T-cell (primary cell): ENCODE data around the gene DNAJC24. TPM values are rescaled to one million over a fixed set of nuclear protein-coding genes. Genes with fewer than 3 reads are reported as not detected.

ENCODE experiments used
- ATAC-seq, 4 experiments: fragments of 200-7000 bp in 3 of 4; fragments of 150-1000 bp in 1 of 4; cut with Tn5 transposase; replicated peaks in 1 of 4; 1 replicate in 3 of 4; 2 replicates in 1 of 4; pipeline ENCODE4 v1.10.0; 2021; ENCODE audit warnings: moderate library complexity in 3 of 4, mild to moderate bottlenecking in 2 of 4, moderate number of reproducible peaks in 1 of 4
- CTCF ChIA-PET, 2 donors: fragments of 300-600 bp; sonication (Branson Sonifier 250); formaldehyde crosslinking; loops; one replicate each; lab custom pipeline; 2022; ENCODE audit warnings: antibody characterized with exemption in 2 of 2; lab: Charles Lee
- POLR2A ChIA-PET, 2 donors: fragments of 300-600 bp; sonication (Branson Sonifier 250); formaldehyde crosslinking; loops; one replicate each; lab custom pipeline; 2022; ENCODE audit warnings: antibody characterized with exemption in 2 of 2; lab: Charles Lee
- DNase-seq, 35 experiments: peaks; one replicate each; pipeline versions ENCODE4 v3.0.0 to v3.0.0-alpha.2; 2013 to 2023
- H3K27ac ChIP-seq: one replicate; pipeline ENCODE4 v1.5.1; 2013; ENCODE audit warnings: low read length
- H3K27me3 ChIP-seq, 2 experiments: replicated peaks in 1 of 2; 1 replicate in 1 of 2; 2 replicates in 1 of 2; pipeline versions ENCODE4 v1.6.1 to v1.7.0; 2013; ENCODE audit warnings: low read length in 1 of 2, mixed read lengths in 1 of 2; ENCODE audit not compliant: control insufficient read depth in 2 of 2, insufficient read depth in 2 of 2; ENCODE audit errors: extremely low read depth in 1 of 2
- H3K36me3 ChIP-seq, 2 donors: 1 replicate in 1 of 2; 2 replicates in 1 of 2; pipeline versions ENCODE4 v1.6.1 to v1.7.0; 2013; ENCODE audit warnings: low read length in 1 of 2; ENCODE audit not compliant: control insufficient read depth in 2 of 2, insufficient read depth in 1 of 2; ENCODE audit errors: extremely low read depth in 1 of 2
- H3K4me1 ChIP-seq, 2 experiments: 1 replicate in 1 of 2; 2 replicates in 1 of 2; pipeline versions ENCODE4 v1.6.1 to v1.7.0; 2013; ENCODE audit warnings: low read length in 2 of 2, mixed read lengths in 1 of 2; ENCODE audit not compliant: insufficient read depth in 2 of 2, control insufficient read depth in 1 of 2; ENCODE audit errors: extremely low read depth in 1 of 2
- H3K4me3 ChIP-seq, 2 donors: 1 replicate in 1 of 2; 2 replicates in 1 of 2; pipeline versions ENCODE4 v1.5.1 to v1.7.0; 2013; ENCODE audit warnings: mild to moderate bottlenecking in 2 of 2, low read length in 1 of 2, moderate library complexity in 1 of 2; ENCODE audit not compliant: control insufficient read depth in 1 of 2; ENCODE audit errors: extremely low read depth in 1 of 2
- H3K9me3 ChIP-seq: 2 replicates; pipeline ENCODE4 v1.7.0; 2013
- H3K27ac Mint-ChIP-seq, 2 donors: one replicate each; pipeline ENCODE4 v1.8.0; 2020 to 2021; ENCODE audit warnings: mild to moderate bottlenecking in 2 of 2, mixed read lengths in 2 of 2
- H3K27me3 Mint-ChIP-seq, 2 donors: one replicate each; pipeline ENCODE4 v1.8.0; 2021 to 2022; ENCODE audit warnings: mixed read lengths in 2 of 2
- H3K36me3 Mint-ChIP-seq: one replicate; pipeline ENCODE4 v1.8.0; 2021; ENCODE audit warnings: mixed read lengths
- H3K4me1 Mint-ChIP-seq, 3 donors: one replicate each; pipeline ENCODE4 v1.8.0; 2020 to 2022; ENCODE audit warnings: mixed read lengths in 3 of 3, mild to moderate bottlenecking in 1 of 3
- H3K4me3 Mint-ChIP-seq, 3 donors: one replicate each; pipeline ENCODE4 v1.8.0; 2020 to 2022; ENCODE audit warnings: mild to moderate bottlenecking in 3 of 3, mixed read lengths in 3 of 3, moderate library complexity in 3 of 3
- H3K9me3 Mint-ChIP-seq, 3 donors: one replicate each; pipeline ENCODE4 v1.8.0; 2020 to 2022; ENCODE audit warnings: mixed read lengths in 3 of 3
- WGBS: methylation state at CpG from one replicate; pipeline ENCODE4 v1.1.5; 2013; ENCODE audit warnings: missing lambda C conversion rate; ENCODE audit not compliant: insufficient coverage; 5-methylcytosine and 5-hydroxymethylcytosine counted together
- total RNA-seq, 35 experiments: library from RNA in 6 of 35; stranded (reverse) in 6 of 35; fragments of 120-200 nt in 1 of 35; gene quantifications; one replicate each; pipeline versions ENCODE4 v1.2.1 to v1.2.4 and lab custom pipeline; 2013 to 2026

The DNAJC24 gene
- total RNA-seq, 5 donors from 2014 or later (not counting 1 experiment from before 2014, with no cell fraction given), result 15.0 to 23.4 (median 18.4) TPM

DNA sequence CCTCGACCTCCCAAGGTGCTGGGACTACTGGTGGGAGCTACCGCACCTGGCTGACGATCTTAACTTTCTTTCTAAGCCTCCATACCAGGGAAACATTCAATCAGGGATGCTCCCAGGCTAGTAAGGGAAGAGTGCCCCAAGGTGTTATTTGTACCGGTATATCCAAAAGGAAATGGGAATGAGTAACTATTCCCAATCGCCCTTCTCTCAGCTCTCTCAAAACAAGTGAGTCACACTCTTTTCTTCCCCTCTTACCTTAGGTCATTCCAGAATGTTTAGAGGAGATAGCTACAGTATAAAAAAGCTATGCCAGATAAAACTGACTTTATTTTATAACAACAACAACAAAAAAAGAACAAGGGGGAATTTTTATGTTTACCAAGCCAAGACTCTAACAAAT, 13.8 kb upstream of the DNAJC24 start:
- Mint-ChIP-seq H3K9me3 (no peaks in the 10 kb centered on the region), H3K4me1 (peaks cover 0 to 3% (median 0%) of the 10 kb centered on the region in 3 donors), H3K36me3 (no peaks in the 10 kb centered on the region), H3K27me3 (peaks cover 0 to 12% of the 10 kb centered on the region in 2 donors), H3K27ac (no peak overlapping the region), H3K4me3 (no peak overlapping the region)
- H3K27ac ChIP-seq, result no peak overlapping the region
- ATAC-seq, result no peak
- no peak for DNase-seq
- 80% methylated on average over 1 of the region's 5 CpGs for WGBS
- H3K9me3 ChIP-seq, result no peaks in the 10 kb centered on the region
- H3K4me3 ChIP-seq, result no peak overlapping the region
- no peaks in the 10 kb centered on the region for H3K27me3 ChIP-seq
- ChIA-PET CTCF (no interaction called here), POLR2A (no interaction called here)
- no peaks in the 10 kb centered on the region for H3K36me3 ChIP-seq
- no peaks in the 10 kb centered on the region for H3K4me1 ChIP-seq

DNA sequence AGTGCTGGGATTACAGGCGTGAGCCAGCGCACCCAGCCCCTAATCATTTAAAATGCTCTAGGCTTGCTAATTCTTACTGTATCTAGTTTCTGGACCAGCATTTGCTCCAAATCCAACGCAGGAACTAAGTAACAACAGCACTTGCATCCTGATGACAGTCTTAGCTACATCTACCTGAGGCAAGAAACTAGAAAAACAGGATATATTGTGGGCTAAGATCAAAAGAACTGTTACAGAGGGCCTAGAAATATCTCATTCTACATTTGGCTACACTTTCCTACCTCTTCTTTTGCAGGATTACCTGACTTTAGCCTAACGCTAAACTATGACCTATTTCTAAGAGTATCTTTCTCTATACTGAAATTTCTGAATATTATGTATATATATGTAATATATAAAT, 7.9 kb upstream of the DNAJC24 start:
- Mint-ChIP-seq H3K27me3 (peaks cover 0 to 11% of the 10 kb centered on the region in 2 donors), H3K36me3 (no peaks in the 10 kb centered on the region), H3K4me3 (peak overlapping the region in 1 of 3 donors; percentile 27), H3K9me3 (no peaks in the 10 kb centered on the region), H3K4me1 (peaks cover 13 to 39% (median 16%) of the 10 kb centered on the region in 3 donors), H3K27ac (peak overlapping the region; percentile 76 to 91)
- POLR2A ChIA-PET, result no interaction called here
- CTCF ChIA-PET, result no interaction called here
- H3K27me3 ChIP-seq, result peaks cover 0 to 2% of the 10 kb centered on the region in 2 experiments
- no peak overlapping the region for H3K27ac ChIP-seq
- H3K9me3 ChIP-seq, result no peaks in the 10 kb centered on the region
- 100% methylated on average over 2 of the region's 4 CpGs for WGBS
- no peak overlapping the region for H3K4me3 ChIP-seq
- DNase-seq (no peak), ATAC-seq (peak; percentile 39 to 69 (median 53))
- no peaks in the 10 kb centered on the region for H3K36me3 ChIP-seq
- peaks cover under 1 to 5% of the 10 kb centered on the region in 2 experiments for H3K4me1 ChIP-seq

DNA sequence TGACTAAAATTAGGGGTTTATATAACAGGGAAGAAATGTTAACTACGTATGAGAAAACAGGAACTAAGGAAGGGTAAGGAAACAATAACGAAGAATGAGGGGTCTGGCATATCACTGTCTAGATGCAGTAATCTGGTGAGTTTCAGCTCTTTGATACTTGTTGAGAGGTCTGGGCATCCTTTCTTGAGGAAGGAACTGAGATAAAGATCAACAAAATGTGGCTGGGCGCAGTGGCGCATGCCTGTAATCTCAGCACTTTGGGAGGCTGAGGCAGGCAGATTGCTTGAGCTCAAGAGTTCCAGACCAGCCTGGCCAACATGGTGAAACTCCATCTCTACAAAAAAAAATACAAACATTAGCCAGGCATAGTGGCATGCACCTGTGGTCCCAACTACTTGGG, 2.9 kb upstream of the DNAJC24 start:
- Histone ChIP-seq H3K27ac (no peak overlapping the region), H3K4me1 (peaks cover 12 to 17% of the 10 kb centered on the region in 2 experiments), H3K36me3 (no peaks in the 10 kb centered on the region), H3K4me3 (no peak overlapping the region), H3K27me3 (peaks cover 0 to 2% of the 10 kb centered on the region in 2 experiments), H3K9me3 (no peaks in the 10 kb centered on the region)
- DNase-seq (peak in 13 of 35 experiments; percentile 4 to 42 (median 11)), ATAC-seq (peak in 2 of 4 experiments; percentile 21 to 24)
- Mint-ChIP-seq H3K36me3 (peaks cover 4% of the 10 kb centered on the region), H3K4me1 (peaks cover 45 to 69% (median 47%) of the 10 kb centered on the region in 3 donors), H3K4me3 (peak overlapping the region in 2 of 3 donors; percentile 13 to 24), H3K27ac (peak overlapping the region; percentile 2 to 56), H3K27me3 (peaks cover 0 to 11% of the 10 kb centered on the region in 2 donors), H3K9me3 (no peaks in the 10 kb centered on the region)
- CTCF ChIA-PET, result interaction anchor here in 1 of 2 donors (0.9 kb wide), 1 partner anchor 26 kb away, joined by 3 read pairs; no protein-coding TSS in a partner anchor
- POLR2A ChIA-PET, result no interaction called here
- 4% methylated on average over 3 of the region's 4 CpGs for WGBS

DNA sequence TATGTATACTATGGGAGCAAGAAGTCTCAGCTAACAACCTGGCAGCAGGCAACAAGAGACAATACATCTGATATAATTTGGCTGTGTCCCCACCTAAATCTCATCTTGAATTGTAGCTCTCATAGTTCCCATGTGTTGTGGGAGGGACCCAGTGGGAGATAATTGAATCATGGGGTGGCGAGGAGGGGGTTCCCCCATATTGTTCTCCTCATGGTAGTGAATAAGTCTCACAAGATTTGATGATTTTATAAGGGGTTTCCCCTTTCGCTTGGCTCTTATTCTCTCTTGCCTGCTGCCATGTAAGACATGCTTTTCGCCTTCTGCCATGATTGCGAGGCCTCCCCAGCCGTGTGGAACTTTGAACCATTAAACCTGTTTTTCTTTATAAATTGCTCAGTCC, 6.2 kb downstream of the DNAJC24 start:
- no peak overlapping the region for H3K4me3 ChIP-seq
- peaks cover 0 to under 1% of the 10 kb centered on the region in 2 experiments for H3K4me1 ChIP-seq
- no peak overlapping the region for H3K27ac ChIP-seq
- H3K9me3 Mint-ChIP-seq, result no peaks in the 10 kb centered on the region
- H3K9me3 ChIP-seq, result no peaks in the 10 kb centered on the region
- no peak overlapping the region for H3K27ac Mint-ChIP-seq
- POLR2A ChIA-PET, result no interaction called here
- ATAC-seq, result no peak
- H3K36me3 ChIP-seq, result peaks cover 0 to 4% of the 10 kb centered on the region in 2 donors
- H3K27me3 ChIP-seq, result no peaks in the 10 kb centered on the region
- H3K4me1 Mint-ChIP-seq, result peaks cover 42 to 48% (median 47%) of the 10 kb centered on the region in 3 donors
- WGBS, result no CpG with 5 or more reads among the region's 5 CpGs
- no peaks in the 10 kb centered on the region for H3K27me3 Mint-ChIP-seq
- CTCF ChIA-PET, result no interaction called here
- DNase-seq, result no peak
- peaks cover 31% of the 10 kb centered on the region for H3K36me3 Mint-ChIP-seq
- H3K4me3 Mint-ChIP-seq, result no peak overlapping the region

DNA sequence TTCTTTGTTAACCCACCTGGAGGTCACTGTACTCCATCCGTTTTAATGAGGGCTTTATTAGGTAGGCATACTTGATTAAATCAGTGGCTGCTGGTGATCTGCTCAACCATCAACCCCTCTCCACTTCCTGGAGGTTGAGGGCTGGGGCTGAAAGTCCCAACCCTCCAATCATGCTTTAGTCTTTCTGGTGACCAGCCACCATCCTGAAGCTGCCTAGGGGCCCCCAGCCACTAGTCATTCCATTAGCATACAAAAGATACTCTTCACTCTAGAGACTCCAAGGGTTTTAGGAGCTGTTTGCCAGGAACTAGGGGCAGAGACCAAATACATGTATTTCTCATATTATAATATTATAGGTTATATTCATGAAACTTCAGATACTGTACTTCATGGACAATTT, 13.5 kb downstream of the DNAJC24 start:
- H3K27ac Mint-ChIP-seq, result no peak overlapping the region
- no peaks in the 10 kb centered on the region for H3K4me1 ChIP-seq
- H3K9me3 Mint-ChIP-seq, result peaks cover 0 to 8% (median 0%) of the 10 kb centered on the region in 3 donors
- no peaks in the 10 kb centered on the region for H3K27me3 ChIP-seq
- no peak for ATAC-seq
- H3K4me3 ChIP-seq, result no peak overlapping the region
- H3K27me3 Mint-ChIP-seq, result no peaks in the 10 kb centered on the region
- H3K9me3 ChIP-seq, result no peaks in the 10 kb centered on the region
- H3K36me3 ChIP-seq, result peaks cover 0 to 3% of the 10 kb centered on the region in 2 donors
- no peak overlapping the region for H3K4me3 Mint-ChIP-seq
- CTCF ChIA-PET, result no interaction called here
- WGBS, result no CpG with 5 or more reads among the region's 1 CpG
- peaks cover 24% of the 10 kb centered on the region for H3K36me3 Mint-ChIP-seq
- DNase-seq, result no peak
- H3K27ac ChIP-seq, result no peak overlapping the region
- POLR2A ChIA-PET, result no interaction called here
- peaks cover 16 to 22% (median 17%) of the 10 kb centered on the region in 3 donors for H3K4me1 Mint-ChIP-seq

DNA sequence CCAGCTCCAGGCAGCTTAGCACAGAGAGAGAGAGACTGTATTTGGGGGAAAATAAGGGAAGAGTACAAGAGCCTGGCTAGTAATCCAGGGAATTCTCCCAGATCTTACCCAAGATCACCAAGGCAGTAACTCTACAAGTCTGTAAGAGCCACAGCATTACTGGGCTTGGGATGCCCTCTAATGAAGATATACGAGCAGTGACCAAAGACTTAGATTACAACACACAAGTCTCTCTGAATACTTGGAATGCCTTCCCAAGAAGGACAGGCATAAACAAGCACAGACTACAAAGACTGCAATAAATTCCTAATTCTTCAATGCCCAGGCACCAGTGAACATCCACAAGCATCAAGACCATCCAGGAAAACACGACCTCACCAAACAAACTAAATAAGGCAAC, 17.7 kb downstream of the DNAJC24 start:
- ChIA-PET POLR2A (no interaction called here), CTCF (no interaction called here)
- Mint-ChIP-seq H3K9me3 (peaks cover 0 to 8% (median 8%) of the 10 kb centered on the region in 3 donors), H3K27me3 (no peaks in the 10 kb centered on the region), H3K27ac (no peak overlapping the region), H3K4me1 (peaks cover 19 to 28% (median 23%) of the 10 kb centered on the region in 3 donors), H3K36me3 (peaks cover 24% of the 10 kb centered on the region), H3K4me3 (no peak overlapping the region)
- Histone ChIP-seq H3K4me1 (no peaks in the 10 kb centered on the region), H3K4me3 (no peak overlapping the region), H3K27ac (no peak overlapping the region), H3K9me3 (no peaks in the 10 kb centered on the region), H3K27me3 (no peaks in the 10 kb centered on the region), H3K36me3 (peaks cover 0 to 3% of the 10 kb centered on the region in 2 donors)
- DNase-seq, result no peak
- WGBS, result no CpG with 5 or more reads among the region's 2 CpGs
- no peak for ATAC-seq
